Raji (cell line): Measurements from ENCODE around the gene KIF6.

ENCODE experiments used
- POLR2A ChIP-seq: IDR thresholded peaks from 2 replicates; pipeline ENCODE4 v1.6.1; 2011; ENCODE audit warnings: low read depth, low read length, control low read depth; ENCODE audit not compliant: insufficient read depth

The KIF6 gene

GRCh38 chr6:39653612-39654011 is 71.6 kb downstream of the KIF6 start:
- TF ChIP-seq POLR2A, result no peak

DNA sequence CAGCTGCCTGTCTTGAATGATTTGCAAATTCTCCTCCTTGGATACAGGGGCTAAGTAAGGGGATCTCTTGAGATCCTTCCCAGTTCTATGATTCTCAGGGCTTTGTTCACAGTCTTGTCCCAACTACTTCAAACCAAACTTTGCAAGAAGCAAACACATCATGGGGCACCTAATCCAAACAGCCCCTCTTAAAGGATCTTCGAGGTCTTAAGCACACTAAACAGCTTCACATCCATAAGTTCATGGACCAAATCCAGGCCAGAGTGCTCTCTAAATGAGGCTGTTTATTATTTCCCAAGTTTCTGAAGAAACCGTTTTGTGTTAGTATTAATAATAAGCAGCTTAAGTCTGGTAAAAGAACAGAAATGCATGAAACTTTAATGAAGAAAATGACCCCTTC is 75.2 kb downstream of the KIF6 start:
- TF ChIP-seq POLR2A, result no peak

GRCh38 chr6:39646751-39647420 is 78.3 kb downstream of the KIF6 start:
- no peak for TF ChIP-seq POLR2A

- no peak for TF ChIP-seq POLR2A
Observed at GRCh38 chr6:39642270-39642669, 82.9 kb downstream of the KIF6 start.

GRCh38 chr6:39638126-39638822 is 86.9 kb downstream of the KIF6 start:
- TF ChIP-seq POLR2A, result no peak

DNA sequence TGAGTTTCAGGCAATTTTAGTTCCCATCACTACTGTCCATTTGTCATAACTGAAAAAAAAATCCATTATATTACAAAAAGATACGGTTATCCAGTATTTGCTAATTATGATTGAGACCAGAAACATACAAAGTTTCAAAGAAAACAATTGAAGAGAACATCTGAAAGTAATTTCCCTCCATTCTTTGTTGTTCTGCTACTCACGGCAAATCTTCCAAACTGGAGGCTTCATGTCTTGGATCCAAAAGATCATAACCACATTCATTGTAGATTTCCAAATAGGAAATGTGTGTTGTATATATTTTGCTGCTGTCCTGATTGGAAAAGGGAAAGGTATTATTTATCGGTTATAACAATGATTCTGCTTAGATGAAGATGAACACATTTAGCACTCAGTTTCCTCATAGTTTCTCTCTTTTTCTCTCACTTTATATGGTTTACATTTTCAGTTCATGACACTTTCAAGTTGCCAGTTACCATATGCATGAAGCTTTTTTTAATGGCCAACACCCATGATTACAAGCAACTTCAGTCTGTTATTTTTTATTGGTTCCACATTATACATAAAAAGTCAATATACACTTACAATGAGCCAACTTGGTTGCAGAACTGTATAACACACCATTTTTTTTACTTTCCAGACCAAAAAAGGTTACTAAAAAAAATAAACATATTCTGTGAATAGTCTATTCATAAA is 90.4 kb downstream of the KIF6 start:
- TF ChIP-seq POLR2A, result no peak

GRCh38 chr6:39625209-39625608 is 100.0 kb downstream of the KIF6 start:
- no peak for TF ChIP-seq POLR2A

GRCh38 chr6:39623750-39624149 is 101.5 kb downstream of the KIF6 start:
- no peak for TF ChIP-seq POLR2A

DNA sequence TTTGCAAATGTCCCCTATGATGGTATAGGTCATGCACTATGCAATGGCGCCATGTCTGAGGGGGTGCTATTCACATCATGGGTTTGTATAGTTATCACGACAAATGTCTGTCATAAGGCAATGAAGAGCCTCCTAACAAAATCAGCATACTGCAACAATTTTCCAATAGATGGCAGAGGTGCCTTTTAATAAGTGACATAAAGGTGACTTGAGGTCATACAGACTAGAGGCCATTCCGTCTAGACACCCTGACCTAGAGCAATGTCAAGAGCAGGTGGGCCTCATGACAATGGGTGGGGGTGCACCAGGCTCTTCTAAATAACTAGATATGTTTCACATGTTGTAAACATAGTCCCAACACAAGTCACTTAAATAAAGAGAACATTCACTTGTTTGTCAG is 107.7 kb downstream of the KIF6 start:
- TF ChIP-seq POLR2A, result no peak

DNA sequence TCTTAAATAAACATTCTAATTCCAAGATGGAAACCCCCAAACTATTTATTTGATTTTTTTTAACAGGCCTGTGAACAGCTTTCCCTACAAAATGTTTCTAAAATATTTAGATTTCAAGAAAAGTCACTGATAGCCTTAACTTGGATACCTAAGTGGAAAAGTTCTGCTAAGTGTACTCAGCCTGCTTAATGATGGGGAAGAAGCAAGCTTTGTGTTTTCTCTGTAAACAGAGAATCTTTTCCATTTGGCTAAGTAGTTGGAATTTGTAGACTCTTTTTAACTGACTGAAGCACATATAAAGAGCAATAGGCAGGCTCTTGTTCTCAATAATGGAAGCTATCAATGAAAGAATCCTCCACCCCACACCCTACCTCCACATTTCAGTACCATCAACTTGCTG is 108.2 kb downstream of the KIF6 start:
- no peak for TF ChIP-seq POLR2A

GRCh38 chr6:39615622-39616021 is 109.6 kb downstream of the KIF6 start:
- no peak for TF ChIP-seq POLR2A

- TF ChIP-seq POLR2A, result no peak
Observed at GRCh38 chr6:39614393-39614950, 110.7 kb downstream of the KIF6 start.

DNA sequence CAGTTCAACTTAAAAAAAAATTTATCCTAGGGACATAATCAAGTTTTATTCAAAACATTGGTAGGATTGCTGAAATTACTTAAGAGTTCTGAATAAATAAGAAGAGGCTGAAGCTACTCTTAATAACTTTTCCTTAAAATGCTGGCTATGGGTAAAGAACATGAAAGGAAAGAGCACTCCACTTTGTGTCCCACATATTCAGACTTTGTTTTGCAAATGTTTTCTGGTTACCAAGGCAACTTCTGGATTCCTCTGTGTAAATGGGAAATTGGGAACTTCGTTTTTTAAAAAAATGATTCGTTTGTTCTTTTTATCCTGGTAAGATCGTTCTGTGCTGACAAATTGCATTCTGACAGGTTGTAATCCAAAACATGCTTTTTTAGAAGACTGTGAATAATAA is 115.0 kb downstream of the KIF6 start:
- no peak for TF ChIP-seq POLR2A

DNA sequence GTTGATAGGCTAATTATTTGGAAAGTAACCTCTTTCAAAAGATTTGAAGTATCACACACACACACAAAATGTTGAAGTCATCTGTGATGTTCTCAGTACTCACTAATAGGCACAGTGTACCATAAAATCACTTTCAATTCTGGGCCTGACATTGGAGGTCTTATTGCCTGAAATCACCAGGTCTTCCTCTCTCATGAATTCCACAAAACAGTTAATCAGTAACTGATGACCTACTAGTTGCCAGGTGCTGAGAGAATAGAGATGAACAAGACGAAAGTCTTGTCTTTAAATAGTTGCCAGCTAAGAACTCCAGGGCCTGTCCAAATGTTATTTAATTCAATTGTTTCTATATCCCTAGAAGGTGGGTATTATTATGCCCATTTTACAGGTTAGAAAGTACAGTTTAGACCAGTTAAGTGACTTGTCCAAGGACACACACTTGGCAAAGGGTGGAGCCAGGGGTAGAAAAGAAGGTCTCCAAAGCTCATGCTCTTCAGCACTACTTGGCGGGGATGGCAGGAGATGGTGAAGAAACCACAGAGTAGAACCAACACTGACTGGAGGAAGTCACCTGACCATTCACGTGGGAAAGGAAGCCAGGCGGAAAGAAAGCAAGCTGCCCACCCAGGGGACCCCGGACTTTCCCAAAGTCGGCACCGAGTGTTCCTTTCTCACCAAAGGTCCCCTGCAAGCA is 116.4 kb downstream of the KIF6 start:
- TF ChIP-seq POLR2A, result no peak
